HK-2 (cell line): ENCODE data around the gene NCBP2L.
A peak's percentile ranks its signal among the peaks of the same experiment; 100 is the strongest.

Experiments
- DNase-seq: peaks from one replicate; pipeline ENCODE4 v3.0.0-alpha.2; 2018; ENCODE audit not compliant: unreplicated experiment

NCBP2L gene

DNA sequence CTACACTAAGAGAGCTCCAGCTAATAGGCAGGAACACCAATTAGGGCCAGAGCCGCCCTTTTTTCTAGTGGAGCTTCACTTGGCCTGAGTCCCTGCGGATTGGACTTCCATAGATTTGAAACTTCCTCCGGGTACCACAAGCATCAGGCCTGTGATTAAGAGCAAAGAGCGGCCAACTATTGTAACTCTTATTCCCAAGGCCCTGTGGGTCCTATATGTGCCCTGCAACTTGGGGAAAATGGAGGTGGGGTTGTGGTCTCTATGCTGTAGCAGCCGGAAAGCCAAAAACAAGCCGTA, at the start of gene NCBP2L:
Gene NCBP2L, plus strand, starts transcription at position 198 of the 297 bp plus-strand sequence. CDS start 16,488 bp downstream, outside the sequence.
- DNase-seq, result no peak

DNA sequence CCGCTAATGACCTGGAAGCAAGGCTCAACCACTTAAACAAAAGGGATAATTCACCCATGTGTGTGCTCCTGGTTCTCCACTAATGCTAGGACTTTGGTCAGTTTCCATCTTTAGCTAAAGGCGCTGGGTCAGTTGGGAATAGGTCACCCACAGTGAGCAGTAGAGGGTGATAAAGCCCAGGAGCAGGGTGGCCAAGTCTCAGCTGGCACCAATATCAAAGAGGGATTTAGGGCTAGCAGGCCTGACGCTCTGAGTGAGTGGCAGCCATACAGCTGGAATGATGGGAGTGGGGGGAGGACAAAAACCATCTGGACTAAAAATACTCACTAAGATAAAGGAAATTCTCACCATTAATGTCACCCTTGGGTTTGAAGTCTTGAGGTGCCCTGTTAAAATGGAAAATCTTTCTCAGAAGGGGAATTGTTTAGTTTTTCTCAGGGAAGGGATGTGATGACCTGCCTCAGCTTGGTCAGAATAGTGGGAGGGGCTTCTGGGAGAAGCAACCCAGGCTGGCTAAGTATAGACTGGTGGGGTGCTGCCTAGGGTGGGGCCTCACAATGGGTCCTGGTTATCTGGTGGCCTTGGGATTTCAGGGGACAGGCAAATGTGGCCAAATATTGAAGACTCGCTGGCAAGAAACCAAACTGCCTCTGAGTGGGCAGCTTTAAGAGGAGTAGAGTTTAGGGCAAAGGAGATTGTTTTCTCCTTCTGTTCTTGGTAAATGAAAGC, 49.0 kb upstream of the NCBP2L start:
- DNase-seq, result no peak

DNA sequence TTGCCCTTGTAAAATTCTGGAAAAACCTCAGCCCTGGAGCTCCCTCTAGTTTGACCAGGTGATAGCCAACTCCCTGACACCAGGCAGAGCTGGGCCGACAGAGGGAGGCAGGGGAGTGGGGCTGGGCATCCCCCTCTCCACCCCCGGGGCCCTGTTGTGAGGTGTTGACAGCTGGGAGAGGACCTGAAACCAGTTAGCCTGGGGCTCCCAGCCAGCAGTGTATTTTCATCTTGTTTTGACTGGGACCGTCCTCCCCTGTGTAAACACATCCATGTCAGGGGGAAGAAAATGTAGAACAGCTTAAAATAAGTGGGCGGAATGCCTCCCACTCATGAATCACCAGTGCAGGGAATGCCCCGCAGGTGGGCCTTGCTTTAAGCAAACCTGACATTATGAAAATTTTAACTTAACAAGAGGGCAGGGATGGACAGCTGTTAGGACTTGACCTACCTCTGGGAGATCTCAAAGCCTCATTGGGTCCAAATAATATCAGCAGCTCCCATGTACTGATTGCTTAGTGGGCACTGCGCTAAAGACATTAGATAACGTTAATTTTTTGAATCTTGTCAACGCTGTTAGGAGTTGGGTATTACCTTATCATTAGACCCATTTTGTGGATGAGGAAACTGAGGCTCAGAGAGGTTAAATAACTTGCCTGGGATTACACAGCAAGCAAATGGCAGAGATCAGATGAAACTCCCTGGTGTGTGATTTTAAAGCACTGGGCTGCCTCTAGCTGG, 47.8 kb upstream of the NCBP2L start:
- DNase-seq, result no peak

DNA sequence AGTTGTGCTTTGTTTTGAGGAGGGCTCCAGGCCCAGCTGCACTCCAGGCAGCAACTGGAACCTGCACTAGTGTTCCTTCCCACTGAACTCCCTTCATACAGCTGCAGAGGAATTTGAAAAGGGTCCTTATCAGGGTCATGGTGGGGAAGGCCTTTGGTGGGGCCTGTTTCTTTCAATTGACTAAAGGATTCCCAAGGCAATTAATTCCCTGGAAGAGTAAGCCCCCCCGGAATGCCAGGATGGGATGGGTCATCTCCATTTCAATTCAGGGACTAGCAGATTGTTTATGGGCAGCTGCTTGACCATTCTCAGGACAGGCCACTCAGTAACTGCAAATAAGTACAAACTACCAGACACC, 47.3 kb upstream of the NCBP2L start:
- DNase-seq, result no peak

DNA sequence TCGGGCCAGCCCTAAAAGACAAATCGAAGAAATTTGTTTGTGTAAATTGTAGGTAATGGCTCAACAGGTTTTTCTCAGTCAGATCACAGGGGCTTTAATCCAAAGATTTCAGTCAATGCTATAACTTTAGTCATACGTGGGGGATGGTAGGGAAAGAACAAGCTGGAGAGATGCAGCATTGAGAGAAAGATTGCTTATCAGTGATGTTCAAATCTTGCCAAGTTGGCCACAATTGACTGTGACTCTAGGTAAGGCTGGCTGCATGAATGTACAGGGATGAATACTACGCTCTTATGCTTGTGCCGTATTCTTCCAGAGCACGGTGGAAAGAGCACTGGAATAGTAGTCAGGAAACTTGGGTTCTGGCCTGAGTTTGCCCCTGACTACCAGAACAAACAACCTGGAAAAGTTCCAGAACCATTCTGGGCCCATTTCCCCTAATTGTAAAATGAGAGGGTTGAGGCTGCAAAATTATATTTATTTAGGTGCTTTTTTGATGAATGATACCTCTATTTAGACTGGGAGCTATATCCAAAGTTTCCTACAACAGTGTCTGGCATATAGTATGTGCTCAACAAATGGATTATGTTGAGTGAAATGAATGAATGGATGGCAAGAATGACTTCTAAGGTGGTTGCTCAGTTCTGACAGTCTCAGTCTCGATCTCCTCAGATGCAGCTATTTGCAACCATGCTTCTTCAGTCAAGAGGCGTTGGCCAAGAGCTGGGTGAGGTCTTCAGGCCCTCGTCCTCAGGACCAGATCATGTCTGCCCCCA, 46.4 kb upstream of the NCBP2L start:
- no peak for DNase-seq

DNA sequence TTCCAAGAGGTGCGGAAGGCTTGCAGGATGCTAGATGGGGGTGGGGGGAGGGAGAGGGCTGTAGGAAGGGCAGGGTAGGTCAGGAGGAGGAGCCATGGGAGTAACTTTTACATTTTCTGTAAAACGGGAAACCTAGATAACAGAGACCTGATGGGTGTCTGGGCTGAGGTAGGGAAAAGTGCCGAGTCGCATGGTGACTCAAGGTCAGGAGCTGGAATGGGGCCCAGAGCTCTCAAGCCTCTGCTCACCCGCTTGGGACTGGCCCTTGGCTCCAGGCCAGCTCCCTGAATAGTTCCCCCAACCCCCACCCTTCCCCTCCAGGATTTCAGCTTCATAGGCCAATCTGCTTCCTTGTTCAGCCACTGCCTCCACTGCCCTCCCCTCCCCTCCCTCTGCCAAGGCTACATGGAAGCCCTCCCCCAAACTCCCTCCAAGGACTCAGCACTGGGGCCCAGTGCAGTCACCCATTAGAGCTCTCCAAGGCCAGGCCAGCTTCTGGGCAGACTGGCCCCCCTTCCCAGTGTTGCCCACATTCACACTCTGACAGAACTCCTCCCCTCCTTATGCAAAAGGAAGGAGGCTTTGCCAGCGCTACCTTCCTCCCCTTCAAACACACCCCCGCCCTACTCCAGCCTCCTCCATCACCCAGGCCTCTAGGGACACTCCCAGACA, 45.6 kb upstream of the NCBP2L start:
- peak; percentile 94 for DNase-seq

DNA sequence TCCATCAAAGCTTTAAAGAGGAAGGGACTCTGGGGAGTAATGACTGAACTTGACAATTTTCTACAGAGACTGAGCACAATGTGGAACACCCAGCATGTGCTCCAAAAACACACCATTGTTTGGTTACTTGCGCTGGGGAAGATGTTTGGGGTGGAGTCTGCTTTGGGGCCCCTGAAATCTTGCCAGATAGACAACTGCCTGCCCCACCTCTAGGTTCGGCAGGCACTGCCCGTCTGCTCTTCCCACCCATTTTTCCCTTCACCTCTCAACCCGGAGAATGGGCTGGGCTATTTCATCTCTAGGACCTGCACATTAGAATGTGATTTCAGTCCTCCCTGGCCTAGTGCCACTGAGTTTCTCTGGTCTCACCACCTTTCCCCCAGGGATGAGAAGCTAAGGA, 43.8 kb upstream of the NCBP2L start:
- no peak for DNase-seq

DNA sequence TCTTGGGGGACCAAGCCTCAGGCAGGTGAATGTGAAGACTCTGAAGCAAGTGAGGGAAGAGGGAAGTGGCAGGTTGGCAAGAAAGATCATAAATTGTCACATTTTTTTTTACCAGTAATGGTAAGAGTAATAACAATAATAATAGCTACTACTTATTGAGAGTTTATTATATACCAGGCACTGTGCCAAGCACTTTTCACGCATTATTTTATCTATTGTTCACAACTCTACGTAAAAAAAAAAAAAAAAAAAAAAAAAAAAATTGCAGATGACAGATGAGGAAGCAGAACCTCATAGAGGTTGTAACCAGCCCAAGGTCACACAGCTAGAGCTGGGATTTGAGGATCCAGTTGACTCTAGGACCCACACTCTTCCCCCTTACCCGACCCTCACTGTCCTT, 42.9 kb upstream of the NCBP2L start:
- no peak for DNase-seq

DNA sequence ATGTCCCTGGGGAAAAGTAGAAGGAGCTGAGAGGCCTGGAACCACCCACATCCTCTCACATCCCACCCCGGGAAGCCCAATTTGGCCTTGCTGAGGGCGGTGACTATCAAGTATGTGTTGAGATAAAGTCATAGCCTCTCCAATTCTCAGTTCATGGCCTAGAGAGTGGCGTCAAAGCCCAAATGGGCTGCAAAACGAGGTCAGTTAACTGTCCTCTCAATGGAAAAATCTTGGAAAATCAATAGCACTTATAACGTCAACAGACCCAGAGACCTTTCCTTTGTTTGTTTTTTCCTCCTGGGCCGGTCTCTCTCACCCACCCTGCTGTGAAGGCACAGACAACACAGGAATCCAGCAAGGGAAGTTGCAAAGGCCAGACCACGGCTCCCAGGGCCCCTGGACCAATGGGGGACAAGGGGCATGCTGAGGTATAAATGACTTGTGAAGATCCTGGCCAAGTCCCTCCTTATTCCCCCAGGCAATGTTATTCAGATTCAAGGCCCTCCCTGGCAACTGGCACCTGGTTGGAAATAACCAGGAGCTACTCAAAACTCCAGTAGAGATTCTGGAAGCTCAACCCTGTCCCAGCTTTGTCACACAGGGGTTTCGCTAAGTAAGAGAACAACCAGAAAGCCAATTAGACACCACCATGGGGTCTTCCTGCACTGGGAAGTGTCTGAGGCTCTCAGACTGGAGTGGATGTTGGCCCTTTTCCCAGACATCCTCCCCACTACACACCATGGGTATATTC, 40.6 kb upstream of the NCBP2L start:
- DNase-seq, result no peak

DNA sequence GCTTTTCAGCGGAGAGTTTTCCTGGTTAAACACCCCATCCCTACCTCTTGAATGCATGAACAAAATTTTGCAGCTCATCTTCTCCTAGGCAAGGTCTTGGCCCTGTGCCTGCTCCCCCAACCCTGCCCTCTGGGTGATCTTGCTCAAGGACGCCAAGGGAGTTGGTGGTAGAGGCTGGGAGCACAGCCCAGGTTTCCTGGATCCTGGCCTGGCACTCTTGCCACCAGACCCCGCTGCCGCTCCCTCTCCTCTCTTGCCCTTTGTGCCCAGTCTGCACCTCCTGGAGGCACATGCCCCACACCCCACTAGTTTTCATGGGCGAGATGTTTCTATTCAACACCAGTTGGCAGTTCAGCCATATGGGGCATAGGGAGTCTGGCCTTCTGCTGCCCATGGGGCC, 39.3 kb upstream of the NCBP2L start:
- no peak for DNase-seq

DNA sequence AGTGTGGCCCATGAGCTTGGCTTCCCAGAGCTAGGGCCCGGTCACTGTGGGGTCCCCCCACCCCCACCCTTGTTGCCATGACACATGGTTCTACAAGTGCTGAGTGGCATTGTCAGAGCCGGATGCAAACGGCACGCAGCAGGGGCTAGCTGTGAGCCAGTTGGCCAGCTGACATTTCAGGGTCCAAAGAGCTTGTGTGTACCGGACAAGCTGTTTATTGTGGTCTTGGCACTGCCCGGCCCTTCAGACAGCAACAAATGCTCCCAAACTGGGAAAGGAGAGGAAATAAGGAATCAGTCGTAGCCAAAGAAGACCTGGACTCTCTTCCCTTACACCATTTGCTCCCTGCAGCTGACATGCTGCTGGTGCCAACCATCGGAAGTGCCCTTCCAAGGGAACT, 38.8 kb upstream of the NCBP2L start:
- no peak for DNase-seq

DNA sequence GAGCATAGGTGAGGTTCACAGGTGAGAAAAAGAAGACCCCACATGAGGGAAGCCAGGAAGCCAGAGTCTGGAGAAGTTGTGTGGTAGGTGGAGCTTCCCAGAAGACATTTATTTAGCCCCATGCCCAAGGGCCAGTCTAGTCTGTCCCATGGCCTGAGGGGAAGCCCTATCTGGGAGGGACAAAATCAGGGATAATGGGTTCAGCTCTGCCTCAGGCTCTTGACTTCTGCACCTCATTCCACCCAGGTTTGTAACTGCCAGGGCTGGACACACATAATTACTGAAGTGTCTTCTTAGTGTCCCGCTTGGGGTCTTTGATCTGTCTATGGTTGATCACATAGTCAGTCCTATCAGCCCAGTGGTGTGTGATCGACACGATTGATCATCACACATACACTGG, 38.0 kb upstream of the NCBP2L start:
- DNase-seq, result no peak

DNA sequence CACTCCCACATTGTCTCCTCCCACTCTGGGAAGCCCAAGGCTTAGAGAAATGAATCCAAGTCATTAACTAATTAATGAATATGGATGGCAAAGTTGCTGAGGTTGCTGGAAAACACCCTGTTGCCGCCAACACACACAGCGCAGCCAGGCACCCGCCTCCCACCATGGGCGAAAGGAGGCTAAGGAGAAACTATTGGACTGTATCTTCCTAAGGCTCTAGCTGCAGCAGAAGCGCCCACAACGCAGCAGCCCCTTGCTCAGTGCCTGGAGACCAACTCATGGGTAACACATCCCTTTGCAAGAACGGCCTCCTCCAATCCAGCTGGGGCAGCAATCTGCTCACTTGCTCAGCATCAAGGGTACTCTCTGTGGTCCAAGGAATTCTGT, 36.1 kb upstream of the NCBP2L start:
- DNase-seq, result no peak

DNA sequence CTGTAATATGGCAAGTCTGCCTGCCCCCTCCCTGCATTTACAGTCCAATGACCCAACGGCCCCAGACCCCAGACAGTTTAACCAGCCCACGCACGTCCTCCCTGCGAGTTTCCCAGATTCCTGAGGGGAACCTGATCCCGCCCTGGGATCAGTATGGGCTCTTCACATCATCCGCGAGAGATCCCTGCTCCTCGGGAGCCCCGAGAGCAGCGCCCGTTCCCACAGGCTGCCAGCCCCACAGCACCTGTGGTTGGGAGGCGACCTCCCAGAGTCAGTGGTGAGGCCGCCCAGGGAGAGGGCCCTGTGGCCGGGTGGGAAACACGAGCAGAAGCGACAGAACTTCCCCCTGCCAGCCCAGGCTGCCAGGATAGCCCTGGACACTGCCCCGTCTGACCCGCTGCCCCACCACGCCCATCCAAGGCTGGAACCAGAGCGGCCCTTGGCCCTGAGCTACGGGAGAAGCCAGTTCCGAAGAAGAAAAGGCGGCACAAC, 34.8 kb upstream of the NCBP2L start:
- no peak for DNase-seq

DNA sequence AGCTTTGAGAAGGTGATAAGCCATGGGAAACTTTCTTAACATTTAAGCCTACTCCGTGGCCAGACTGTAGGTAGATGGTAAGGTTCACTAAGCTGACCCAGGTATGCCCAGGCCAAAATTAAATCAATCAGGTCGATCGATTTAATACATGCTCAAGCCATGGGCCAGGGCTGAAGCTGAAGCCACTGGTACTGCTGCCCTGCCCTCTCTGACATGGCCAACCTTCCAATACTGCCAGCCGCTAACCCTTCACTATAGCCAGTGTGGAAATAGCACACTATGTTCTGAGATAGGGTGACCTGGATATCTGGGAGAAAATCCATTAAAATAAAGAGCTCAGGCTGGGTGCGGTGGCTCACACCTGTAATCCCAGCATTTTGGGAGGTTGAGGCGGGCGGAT, 33.5 kb upstream of the NCBP2L start:
- no peak for DNase-seq

DNA sequence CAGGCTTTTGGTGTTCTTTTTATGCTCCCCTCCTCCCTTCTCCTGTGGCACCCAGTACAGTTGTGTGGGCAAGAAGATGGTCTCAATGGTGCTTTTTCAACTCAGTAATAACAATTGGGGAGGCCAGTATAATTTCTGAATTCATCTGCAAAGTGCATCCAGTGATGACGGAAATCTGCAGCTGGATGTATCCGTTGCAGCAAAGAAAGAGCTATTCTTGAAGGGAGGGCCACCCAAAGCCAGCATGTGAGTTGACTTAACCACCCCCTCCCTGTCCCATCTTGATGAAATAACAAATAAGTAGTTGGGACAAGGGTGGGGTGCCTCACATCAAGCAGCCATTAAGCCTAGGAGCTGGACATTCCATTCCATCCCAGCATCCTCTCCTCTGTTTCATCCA, 32.7 kb upstream of the NCBP2L start:
- no peak for DNase-seq

DNA sequence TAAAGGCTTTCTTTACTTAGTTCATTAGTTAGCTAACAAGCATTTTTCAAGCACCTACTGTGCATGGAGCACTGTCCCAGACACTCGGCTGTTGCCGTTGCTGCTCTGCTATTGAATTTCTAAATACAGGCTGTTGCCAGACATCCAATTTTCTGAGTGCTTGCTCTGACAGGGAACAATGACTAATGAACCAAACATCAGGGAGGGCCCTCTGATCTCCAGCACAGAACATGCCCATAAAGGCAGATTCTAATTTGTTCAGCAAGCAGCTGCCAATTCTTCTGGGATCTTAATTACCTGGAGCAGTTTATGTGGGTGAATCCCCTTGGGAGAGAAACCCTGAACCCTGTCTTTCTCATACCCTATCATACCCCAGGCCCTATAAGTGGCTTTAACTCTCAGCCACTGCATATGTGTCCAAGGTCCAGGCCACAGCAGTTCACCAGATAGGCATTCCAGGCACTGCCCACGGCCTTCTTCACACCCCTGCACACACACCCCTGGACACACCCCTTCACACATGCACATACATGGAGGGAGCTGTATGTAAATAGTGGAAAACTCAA, 29.9 kb upstream of the NCBP2L start:
- DNase-seq, result no peak

DNA sequence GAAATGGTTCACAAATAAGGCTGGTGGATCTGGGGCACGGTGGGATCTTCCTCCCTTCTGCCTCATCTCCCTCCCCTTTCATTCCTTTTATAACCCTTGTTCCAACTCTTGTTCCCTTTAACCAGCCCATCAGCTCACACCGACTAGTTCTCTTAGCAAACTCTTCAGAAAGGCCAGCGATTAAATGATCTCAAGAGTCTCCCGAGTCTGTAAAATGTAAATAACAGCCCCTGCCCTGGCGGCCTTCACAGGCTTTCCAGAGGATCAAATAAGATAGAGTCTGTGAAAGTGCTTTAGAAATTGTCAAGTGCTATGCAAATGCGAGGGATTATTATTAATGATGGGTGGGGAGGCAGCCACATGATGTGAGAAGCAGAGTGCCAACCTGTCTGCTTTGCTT, 29.0 kb upstream of the NCBP2L start:
- no peak for DNase-seq

DNA sequence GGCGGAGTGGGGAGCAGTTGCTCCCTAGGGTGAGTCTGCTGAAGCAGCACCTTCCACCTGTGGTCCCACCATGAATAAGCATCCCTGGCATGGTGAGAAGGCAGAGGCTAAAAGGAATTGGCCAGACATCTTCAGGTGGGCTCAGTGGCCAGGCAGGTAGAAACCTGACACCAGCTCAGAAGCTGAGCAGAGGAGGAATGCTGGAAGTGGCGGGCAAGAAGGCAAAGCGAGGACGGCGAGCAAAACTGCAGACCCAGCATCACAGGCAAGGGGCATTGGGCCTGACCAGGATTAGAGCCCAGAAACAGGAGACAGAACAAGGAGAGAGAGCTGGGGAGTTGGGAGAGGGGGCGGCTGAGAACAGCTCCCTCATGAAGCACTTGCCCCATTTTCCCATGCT, 27.3 kb upstream of the NCBP2L start:
- no peak for DNase-seq

DNA sequence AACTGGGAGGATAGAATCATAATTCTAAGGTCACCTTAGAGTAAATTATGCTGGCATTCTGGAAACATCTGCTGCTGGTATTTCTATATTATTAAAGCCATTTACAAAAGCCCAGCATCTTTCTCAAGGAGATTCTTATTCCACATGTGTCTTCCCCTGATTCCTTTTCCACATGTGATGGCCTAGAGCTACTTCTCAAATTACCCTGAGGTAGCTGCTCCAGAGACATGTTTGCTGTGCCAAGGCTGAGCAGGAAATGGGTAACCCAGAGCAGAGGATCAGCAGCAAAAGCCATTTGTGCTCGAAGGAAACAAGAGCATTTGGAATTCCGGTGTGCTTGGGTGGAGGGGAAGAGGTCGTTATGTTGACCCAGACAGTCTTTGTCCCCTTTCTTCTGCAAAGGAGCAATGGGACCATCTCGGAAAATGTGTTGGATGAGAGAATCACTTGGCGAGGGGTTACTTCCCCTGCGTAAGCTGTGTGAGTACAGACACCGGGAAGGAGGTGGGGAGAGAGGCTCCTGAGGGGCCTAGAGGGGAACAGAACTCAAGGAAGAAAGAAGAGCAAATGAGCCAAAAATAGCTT, 26.6 kb upstream of the NCBP2L start:
- no peak for DNase-seq

DNA sequence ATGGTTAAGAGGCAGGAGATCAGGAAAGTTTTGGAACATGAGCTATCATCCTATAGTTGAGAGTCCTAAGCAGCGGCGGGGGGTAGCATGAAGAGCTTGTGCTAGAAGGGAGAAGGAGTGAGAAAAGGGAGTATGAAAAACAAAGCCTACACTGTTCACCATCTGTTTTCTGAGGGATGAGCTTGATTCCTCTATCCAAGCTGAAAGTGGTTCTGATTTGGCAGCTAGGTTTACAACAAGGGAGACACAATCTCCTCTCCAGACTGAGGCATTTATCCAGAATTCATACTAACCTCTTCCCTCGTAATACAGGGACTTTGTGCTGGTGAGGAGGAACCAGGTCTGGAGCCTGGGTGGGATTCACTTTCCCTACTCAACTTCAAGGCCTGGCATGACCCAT, 25.5 kb upstream of the NCBP2L start:
- no peak for DNase-seq
